GM21723 (cell line): Measurements from ENCODE around the gene TCEAL9.
A peak's percentile ranks its signal among the peaks of the same experiment; 100 is the strongest.
"Not testable (repeated sequence)": the region's sequence is repeated elsewhere in the genome, so short reads cannot be mapped to it uniquely, and the experiment has no call there.

Experiments
- ATAC-seq: cut with Tn5 transposase; IDR thresholded peaks from one replicate; pipeline ENCODE4 v1.9.1; 2021; ENCODE audit warnings: mild to moderate bottlenecking, moderate library complexity; ENCODE audit not compliant: unreplicated experiment

The TCEAL9 gene

GRCh38 chrX:103372886-103373285 is 16.6 kb downstream of the TCEAL9 start:
- no peak for ATAC-seq

DNA sequence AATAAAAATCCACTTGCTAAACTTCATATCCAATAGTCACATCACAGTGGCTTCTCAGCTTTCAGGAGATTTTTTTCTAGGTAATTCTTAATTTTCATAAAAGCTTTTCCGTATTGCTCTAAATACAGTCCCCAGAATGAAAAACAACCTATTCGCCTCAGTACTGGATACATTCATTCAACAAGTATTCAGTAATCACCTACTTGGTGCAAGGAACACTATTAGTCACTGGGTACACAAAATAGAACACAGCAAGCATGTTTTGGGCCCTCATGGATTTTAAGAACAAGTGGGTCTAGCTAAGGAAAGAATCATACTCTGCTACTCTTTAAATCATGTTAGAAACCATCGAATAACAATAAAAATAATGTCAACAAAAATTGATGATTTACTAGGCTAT is 17.3 kb downstream of the TCEAL9 start:
- ATAC-seq, result no peak

DNA sequence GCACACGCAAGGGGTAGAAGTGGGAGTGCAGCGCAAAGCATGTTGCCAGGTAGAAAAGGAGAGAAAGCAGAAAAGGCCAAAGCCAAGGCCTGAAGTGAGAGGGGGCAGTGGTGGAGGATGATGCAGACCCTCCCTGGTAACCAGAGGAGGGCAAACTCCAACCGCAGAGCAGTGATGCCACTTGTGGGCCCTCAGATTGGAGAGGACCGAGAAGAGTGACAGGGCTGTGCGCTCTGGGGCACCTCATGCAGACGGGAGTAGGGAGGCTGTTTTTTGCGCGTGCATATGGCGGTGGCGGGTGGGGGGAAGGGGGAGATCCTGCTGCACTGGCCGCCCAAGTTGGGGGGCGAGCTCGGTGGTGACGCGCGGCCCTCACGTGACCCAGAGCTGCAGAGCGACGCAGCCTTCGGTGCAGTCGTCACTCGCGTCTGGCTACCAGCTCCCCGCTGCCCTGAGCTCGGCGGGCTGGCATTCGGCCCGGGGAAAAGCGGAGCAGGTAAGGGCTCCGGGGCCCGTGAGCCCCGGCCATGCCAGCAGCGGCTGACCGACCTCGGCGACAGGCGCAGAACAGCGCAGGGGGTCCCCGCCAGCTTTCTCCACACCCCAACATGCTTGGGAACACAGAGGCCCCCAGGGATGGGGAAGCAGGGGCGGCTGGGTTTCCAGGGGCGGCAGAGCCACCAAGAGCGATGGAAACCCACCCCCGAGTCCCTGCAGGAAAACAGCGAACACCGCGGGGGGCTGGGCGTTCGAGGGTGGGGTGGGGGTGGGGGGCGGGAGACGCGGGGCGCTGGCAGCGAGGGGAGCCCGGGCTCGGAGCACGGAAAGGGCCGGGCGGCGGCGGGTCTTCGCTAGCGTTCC is 20.0 kb downstream of the TCEAL9 start, which contains the start of gene BEX3:
Gene BEX3, plus strand, starts transcription at position 421 of the 861 bp plus-strand sequence. CDS start 984 bp downstream, outside the sequence.
- ATAC-seq, result peak; percentile 59

GRCh38 chrX:103376979-103377324 is 20.6 kb downstream of the TCEAL9 start:
- ATAC-seq, result no peak

DNA sequence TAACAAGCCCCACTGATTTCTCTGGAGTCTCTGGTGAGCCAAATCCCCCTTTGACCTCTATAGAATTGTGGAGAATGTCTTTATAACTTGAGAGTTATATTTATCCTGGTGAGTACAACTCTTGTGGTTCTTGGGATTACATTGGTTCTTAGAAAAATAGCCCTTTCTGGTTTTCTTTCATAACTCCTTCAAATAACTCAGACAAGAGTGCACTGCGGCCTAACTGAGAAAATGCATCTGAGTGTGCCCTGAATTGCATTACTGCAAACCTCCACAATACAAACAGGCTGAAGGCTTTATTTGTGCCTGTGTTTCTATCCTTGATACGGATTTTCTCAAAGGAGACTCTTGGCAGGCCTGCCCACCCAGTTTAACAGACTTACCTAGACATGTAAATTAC is 22.7 kb downstream of the TCEAL9 start:
- ATAC-seq, result no peak

- ATAC-seq, result no peak
These were observed 26.6 kb downstream of the TCEAL9 start for GRCh38 chrX:103382877-103383276.

DNA sequence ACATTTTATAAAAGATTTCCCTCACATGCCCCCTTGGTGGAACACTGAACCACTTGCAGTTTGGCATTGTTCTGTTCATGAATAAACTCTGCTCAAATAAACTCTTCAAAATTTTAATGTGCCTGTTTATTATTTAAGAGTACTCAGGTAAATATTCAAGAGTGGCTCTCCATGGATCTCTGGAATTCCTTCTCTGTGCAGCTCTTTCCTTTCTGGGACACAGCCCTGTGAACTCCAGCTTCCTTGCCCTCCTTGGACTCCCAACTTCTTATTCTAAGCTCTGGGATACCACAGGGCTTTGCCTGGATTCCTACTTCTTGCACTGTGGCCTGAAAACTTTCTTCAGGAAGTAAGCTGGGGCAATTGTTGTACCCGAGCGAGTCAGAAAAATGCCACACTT is 28.4 kb downstream of the TCEAL9 start:
- no peak for ATAC-seq

GRCh38 chrX:103385283-103385830 is 29.1 kb downstream of the TCEAL9 start:
- not testable (repeated sequence) for ATAC-seq

DNA sequence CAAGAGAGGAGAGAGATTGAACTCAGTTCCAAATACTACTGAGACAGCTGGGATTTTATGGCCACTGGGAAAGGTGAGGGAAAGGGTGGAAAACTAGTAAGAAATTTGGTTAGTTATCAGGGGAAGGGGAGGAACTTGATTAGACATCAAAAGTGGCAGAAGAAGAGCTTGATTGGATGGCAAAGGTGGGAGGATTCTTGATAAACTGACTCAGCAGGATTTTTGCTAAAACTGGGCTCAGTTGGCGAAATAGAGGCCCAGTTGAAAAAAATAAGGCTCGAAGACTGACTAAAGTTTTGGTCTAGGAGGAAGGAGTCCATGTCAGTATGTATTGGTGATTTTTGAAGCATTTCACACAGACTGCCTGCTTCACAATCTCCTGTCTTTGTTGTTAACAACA is 30.0 kb downstream of the TCEAL9 start:
- no peak for ATAC-seq

DNA sequence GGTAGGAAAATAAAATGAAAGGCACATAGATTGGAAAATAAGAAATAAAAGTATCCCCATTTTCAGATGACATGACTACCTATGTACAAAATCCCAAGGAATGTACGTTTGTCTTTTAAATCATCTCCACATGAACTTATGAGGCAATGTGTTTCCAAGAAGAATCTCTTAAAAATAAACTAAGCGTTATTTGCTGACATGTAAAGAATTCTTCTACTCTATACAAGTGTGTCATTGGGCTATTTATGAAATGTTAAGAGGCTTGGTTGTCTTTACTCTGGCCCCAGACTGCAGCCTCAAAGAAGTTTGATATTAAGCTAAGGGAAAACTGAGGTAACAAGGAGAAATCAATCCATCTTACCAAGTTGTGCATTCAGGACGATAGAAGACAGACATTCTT is 37.2 kb downstream of the TCEAL9 start:
- no peak for ATAC-seq

DNA sequence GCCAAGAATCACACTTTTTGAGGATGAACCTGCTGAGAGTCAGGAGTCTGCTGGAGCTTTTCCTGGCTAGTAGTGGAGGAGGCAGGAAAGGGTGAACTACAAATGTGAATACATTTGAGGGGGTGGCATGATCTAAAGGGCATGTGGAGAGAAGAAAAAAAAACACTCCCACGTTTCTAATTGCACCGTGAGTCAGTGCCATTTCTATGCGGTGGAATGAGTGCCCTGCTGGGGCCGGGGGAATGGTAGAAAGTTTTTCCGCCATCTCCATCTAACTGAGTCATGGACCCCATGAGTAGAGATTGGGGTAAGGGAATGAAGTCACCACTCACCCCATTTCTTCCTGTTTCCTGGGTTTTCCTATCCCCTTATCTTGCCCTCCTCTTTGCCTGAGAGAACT is 39.9 kb downstream of the TCEAL9 start:
- ATAC-seq, result no peak

DNA sequence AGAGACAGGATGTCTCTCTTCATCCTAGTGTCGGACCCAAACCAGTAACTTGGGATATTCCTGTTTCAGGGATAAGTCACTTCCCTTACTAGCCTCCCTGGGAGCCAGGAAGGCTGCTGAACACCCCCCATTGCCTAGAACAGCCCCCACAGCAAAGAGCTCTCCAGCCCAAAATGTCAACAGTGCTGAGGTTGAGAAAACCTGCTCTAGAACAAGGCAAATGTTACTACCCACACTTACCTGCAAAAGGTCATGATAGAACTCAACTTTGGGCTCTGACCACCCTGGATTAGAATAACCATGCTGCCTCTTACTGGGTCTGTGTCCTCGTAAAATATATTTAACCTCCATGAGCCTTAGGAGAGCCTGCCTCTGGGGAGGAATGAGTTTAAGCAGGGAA is 40.4 kb downstream of the TCEAL9 start:
- no peak for ATAC-seq

GRCh38 chrX:103397707-103398106 is 41.4 kb downstream of the TCEAL9 start:
- no peak for ATAC-seq

DNA sequence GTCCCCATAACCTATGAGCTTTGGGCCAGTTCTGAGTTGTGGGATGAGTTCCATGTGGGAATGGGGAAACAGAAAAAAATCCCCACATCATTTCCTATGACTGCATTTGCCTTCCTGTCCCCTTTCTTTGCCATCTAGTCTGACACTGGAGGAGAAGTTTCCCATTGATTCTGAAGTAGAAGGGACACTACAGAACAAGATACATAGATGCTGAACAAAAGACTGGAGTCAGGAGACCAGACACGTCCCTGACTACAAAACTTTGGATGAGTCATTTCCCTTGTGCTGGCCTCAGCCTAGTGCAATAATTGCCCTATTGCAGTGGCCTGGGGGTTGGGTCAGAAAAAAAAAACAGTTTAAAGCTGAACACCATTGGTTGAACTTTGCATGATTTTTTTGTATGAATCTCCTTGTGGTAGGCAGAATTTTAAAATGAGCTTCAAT is 42.1 kb downstream of the TCEAL9 start:
- ATAC-seq, result no peak

- ATAC-seq, result no peak
These were observed 43.4 kb downstream of the TCEAL9 start for GRCh38 chrX:103399744-103400143.

GRCh38 chrX:103400931-103401330 is 44.6 kb downstream of the TCEAL9 start:
- ATAC-seq, result no peak

DNA sequence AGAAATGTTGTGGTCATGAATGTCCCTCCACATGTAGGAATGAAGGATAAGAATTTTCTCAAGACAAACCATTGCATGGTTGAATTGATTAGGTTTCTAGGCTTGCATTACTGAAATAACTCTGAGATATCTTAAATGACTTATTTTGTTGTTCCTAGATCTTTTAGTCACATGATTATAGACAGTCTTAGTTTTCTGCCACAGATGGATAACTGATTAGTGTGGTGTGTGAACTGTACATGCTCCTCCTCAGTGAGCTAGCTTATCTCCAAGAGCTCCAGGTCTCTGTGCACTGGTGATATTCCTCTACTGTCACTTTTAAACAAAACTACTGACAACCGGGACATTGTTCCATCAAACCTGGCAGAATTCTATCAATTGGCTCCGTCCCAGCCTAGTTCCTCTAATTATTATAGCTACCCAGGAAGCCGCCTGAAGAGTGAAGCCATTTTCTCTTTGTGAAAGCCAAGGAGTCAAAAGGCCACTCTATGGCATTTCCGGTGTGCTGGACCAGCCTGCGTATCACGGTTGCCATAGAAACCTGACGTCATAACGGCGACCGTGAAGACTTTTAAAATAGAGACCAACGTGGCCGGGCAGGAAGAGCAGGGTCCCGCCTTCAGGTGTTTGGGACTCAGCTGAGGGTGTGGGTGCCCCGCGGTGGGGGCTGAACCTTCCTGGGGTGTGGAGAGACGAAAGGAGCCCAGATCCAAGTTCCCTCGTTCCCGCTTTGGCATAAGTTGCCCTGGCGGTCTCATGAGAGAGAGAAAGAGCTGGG is 48.1 kb downstream of the TCEAL9 start:
- peak; percentile 97 for ATAC-seq

GRCh38 chrX:103405009-103405333 is 48.7 kb downstream of the TCEAL9 start:
- ATAC-seq, result peak; percentile 38

DNA sequence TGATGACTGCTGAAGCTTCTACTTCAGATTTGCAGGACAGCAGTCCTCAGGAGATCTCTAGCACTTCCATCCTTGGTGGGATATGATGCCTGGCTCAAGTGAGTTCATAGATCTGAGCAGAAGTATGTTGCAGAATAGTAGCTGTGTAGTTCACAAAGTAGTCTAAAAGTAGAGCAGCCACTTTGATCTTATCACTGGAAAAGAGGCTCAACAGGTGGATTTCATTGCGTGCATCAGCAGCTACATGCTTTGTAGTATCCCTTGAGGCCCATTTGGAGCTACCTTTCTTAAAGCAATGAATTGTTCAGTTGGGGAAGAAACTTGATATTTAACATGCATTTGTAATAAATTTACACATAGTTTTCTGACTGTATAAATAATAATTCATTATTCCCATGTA is 50.0 kb downstream of the TCEAL9 start:
- no peak for ATAC-seq

DNA sequence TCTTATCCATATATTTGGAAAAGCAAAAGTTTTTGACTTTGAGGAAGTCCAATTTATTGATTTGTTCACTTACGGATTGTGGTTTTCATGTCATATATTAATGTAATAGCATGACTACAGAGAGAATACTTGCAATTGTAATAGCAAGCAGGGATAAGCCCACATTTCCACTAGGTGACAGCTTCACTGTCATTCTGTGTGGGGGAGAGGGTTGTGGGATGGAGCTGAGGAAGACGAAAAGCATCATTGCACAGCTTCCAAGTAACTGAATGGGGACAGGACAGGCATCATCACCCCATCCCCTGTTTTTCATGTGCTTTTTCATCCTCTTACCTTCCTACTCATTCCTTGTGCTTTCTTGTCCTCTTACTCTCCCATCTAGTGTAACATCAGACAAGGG is 51.5 kb downstream of the TCEAL9 start:
- ATAC-seq, result no peak
